HPDE6-E6E7 (cell line): ENCODE measurements around the gene TTLL11.

Source experiments
- DNase-seq: peaks from one replicate; pipeline ENCODE4 v3.0.0; 2011; ENCODE audit warnings: missing footprints; ENCODE audit errors: extremely low spot score

The TTLL11 gene

DNA sequence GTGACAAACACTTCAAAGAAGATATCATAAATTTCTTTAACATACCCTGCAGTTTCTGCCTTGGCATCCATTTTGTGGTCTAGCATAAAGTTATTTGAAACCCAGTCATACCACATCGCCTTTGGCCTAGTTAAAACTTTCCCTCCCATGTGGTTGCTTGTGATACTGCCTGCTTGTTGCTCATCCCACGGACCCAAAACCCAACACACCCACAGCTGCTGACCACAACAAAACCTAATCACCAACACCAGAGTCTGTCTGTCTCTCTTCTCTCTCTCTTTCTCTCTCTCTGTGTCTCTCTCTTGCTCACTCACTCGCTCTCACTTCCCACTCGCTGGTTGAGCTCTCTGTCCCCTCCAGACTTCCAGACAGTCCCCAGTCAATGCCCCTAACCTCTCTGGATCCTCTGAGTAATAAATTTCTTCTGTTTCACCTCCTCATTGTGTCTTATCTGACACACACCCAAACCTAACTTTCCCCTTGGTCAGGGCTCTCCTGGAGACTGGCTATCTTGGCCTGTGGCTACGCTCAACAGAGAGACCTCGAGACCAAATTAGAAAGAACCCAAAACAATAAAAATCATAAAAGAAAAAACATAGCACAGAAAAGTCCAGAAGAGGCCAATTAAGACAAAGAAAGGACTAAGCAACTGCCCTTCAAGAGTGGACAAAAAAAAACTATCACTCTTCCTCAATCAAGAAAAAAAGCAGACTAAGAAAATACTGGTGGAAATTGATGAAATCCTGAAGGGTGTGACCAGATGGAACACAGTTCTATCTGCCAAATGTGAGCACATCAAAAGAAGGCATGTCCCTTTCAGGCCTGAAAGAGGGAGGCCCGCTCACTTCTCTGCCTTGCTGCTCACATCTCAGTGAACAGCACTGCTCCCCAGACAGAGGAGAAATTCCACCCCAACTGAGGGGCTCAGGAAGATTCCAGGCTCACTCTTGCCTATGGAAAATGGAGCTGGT lies 41.5 kb downstream of the TTLL11 start:
- no peak for DNase-seq

GRCh38 chr9:122050167-122050566 lies 42.9 kb downstream of the TTLL11 start:
- no peak for DNase-seq

GRCh38 chr9:122042056-122042455 lies 51.1 kb downstream of the TTLL11 start:
- no peak for DNase-seq

- no peak for DNase-seq
Observed at GRCh38 chr9:122040561-122041242, 52.4 kb downstream of the TTLL11 start.

GRCh38 chr9:122039234-122039633 lies 53.9 kb downstream of the TTLL11 start:
- DNase-seq = no peak

- no peak for DNase-seq
Observed at GRCh38 chr9:122036988-122037387, 56.1 kb downstream of the TTLL11 start.

GRCh38 chr9:122036408-122036807 lies 56.7 kb downstream of the TTLL11 start:
- no peak for DNase-seq

GRCh38 chr9:122033775-122034373 lies 59.2 kb downstream of the TTLL11 start:
- DNase-seq = no peak

DNA sequence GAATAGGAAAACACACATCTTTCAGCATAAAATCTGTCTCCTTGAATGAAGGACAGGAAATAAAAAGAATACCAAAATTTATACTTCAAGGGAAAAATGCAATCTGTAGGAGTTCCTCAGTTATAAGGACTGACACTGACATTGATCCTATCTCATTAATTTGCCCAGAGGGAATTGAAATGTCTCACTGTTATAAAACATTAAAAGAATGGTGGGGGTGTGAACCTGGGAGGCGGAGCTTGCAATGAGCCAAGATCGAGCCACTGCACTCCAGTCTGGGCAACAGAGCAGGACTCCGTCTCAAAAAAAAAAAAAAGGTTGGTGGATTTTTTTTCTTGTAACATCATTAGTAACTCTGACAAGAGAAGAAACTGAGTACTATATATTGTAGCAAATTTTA lies 60.8 kb downstream of the TTLL11 start:
- no peak for DNase-seq

GRCh38 chr9:122031776-122032175 lies 61.3 kb downstream of the TTLL11 start:
- DNase-seq = no peak

- DNase-seq = no peak
Observed at GRCh38 chr9:122031157-122031556, 62.0 kb downstream of the TTLL11 start.

DNA sequence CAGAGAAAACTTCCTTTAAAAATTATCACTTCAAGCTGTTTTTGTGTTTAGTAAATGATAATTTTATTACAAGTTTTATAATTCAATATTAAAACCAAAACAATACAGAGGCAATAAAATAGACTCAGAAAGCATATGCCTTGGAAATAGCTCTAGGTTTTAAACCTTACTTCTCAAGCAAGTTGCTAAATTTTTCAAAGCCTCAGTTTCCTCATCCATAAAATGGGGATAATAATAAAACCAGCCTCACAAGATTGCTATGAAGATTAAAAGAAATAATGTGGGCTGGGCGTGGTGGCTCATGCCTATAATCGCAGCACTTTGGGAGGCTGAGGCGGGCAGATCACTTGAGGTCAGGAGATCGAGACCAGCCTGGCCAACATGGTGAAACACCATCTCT lies 62.8 kb downstream of the TTLL11 start:
- DNase-seq = no peak

DNA sequence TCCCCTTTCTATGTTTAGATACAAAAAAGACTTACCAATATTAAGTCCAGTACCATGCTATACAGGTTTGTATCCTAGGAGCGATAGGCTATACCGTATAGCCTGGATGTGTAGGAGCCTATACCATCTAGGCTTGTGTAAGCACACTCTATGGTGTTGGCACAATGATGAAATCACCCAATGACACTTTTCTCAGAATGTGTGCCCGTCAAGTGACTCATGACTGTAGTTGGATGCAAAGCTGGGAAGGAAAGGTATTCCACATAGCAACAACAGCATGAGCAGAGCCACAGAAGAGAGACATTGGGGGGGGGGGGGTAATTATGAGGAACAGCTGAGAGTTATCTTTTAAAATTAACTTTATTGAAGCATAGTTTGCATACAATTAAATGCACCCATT lies 63.2 kb downstream of the TTLL11 start:
- DNase-seq = no peak

GRCh38 chr9:122028089-122028488 lies 65.0 kb downstream of the TTLL11 start:
- no peak for DNase-seq

GRCh38 chr9:122020398-122020797 lies 72.7 kb downstream of the TTLL11 start:
- no peak for DNase-seq

GRCh38 chr9:122016744-122017143 lies 76.4 kb downstream of the TTLL11 start:
- DNase-seq = no peak

GRCh38 chr9:122016309-122016708 lies 76.8 kb downstream of the TTLL11 start:
- DNase-seq = no peak

DNA sequence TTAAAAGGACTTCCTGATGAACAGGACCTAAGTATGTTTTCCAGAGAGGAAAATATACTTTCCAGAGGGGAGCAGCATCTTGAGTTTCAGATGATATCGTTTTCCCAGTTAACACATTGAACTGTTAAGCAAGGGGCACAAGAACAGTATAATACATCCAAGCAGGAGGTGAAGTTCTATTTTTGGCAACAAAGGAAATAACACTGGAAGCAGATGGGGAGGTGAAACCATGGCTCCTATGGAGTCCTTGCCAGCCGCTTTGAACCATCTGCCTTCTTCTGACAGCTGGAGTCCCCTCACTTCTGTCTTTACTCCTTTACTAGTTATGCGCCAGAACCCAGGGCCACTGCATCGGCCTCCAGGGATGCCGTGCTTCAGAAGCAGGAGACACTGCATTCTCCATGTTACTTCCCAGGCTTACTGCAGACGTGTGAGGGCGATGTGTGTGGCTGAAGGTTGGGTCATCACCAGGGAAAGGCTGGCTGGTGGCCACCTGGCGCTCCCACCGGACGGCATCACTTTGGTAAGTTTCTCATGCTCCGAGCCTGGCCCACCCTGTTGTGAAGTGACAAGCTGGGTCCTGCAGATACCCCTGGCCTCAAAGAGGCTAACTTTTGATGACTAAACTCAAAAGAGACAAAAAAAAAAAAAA lies 77.8 kb downstream of the TTLL11 start:
- DNase-seq = no peak

DNA sequence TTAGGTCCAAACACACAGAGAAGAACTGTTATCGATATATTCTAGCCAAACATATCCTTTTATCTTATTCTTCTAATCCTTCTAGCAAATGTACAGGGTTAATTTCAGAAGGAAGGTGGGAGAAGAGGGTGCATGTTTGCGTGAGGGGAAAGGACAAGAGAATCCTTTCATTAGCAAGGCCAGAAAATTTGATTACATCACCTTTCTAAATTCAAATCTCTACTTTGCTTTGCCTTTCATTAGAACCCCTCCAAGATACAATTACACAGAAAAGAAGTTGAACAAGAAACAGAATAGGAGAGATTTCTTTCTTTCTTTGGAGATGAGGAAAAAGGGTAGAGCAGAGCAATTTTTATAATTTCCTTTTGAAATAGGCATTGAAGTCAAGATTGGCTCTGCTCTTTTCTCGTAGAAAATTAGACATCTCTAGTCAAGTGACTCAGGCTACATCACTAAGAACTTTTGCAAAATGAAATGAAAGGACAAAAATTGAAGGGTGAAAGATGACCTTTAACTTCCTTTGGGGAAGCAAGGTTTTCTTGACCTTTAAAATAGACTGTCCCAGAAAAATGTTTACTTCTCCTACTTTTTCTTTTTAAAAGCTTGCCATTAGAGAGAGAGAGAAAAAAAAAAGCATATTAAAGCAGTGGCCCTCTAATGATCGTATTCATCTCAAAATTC lies 81.2 kb downstream of the TTLL11 start:
- DNase-seq = no peak

DNA sequence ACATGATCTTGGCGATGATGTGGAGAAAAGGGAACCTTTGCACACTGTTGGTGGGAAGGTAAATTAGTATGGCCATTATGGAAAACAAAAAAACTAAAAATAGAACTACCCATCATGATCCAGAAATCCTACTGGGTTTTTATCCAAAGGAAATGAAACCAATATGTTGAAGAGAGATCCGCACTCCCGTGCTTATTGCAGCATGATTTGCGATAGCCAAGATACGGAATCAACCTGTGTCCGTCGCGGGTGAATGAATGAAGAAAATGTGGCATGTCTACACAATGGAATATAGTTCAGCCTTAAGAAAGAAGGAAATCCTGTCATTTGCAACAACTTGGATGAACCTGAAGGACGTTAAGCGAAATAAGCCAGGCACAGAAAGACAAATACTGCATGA lies 84.5 kb downstream of the TTLL11 start:
- DNase-seq = no peak

DNA sequence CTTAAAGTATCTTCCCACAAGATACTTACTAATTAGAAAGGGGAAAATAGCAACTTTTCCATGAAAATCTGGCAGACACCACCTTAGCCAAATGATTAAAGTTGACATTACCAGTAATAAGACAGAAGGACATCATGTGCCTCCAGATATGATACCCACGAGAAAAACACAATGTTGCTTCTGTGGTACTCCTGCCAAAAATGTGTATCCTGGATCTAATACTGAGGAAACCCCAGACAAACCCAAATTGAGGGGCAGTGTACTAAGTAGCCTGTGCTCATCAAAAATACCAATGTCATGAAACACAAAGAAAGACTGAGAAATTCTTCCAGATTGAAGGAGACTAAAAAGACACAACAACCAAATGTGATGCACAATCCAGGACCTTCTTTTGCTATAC lies 85.3 kb downstream of the TTLL11 start:
- no peak for DNase-seq

- peak; percentile 64 for DNase-seq
Observed at GRCh38 chr9:122005597-122005996, 87.5 kb downstream of the TTLL11 start.
